Measurements from ENCODE around the gene IMPDH2.

DNA sequence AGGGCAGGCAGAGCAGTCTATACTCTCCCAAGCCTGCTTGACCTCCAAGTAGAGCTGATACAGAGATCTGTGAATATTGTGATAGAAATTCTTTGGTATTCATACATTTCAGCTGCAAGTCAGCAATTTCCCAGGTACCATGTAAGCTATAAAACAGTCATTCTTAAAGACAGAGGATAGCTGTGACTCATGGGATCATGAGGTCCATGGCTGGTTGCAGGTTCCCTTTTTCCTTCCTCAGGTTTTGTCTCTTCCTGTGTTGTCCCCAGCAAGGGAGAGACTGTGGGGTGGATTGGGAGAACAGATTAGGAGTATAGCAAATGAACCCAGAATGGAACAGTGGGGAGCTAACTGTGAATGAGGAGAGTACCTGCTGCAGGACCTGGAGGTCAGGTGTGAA lies 44.5 kb downstream of the IMPDH2 start:
- no peak for TF ChIP-seq POLR2A (IDR thresholded peaks at IDR 0.05; ENCODE audit: low read length)
- TF ChIP-seq GATA1 (IDR thresholded peaks at IDR 0.05; ENCODE audit: low read depth, low read length) = no peak
